Transverse colon (tissue), 4 donors: ENCODE results near the gene POU5F1. TPM values are rescaled to one million over a fixed set of nuclear protein-coding genes. Genes with fewer than 3 reads are reported as not detected.

Experiments used
- DNase-seq: peaks from one replicate; pipeline ENCODE4 v3.0.0-alpha.2; 2019
- H3K27ac ChIP-seq, 4 donors: fragments of 200-600 bp; sonication (generic); 2 replicates each; pipeline ENCODE4 v1.5.1; 2016 to 2018; ENCODE audit warnings: inconsistent platforms in 4 of 4
- H3K27me3 ChIP-seq: fragments of 200-600 bp; sonication (generic); 2 replicates; pipeline ENCODE4 v1.5.1; 2017; ENCODE audit warnings: inconsistent platforms
- H3K36me3 ChIP-seq, 4 donors: fragments of 200-600 bp; sonication (generic); 2 replicates each; pipeline ENCODE4 v1.5.1; 2017 to 2019; ENCODE audit warnings: inconsistent platforms in 4 of 4
- H3K4me1 ChIP-seq, 4 donors: fragments of 200-600 bp; sonication (generic); 2 replicates each; pipeline ENCODE4 v1.5.1; 2017 to 2020; ENCODE audit warnings: inconsistent platforms in 4 of 4
- H3K4me3 ChIP-seq, 4 donors: fragments of 200-600 bp; sonication (generic); 1 replicate in 1 of 4; 2 replicates in 3 of 4; pipeline versions ENCODE4 v1.5.1 to v1.6.1; 2017 to 2019; ENCODE audit warnings: inconsistent platforms in 4 of 4
- H3K9me3 ChIP-seq, 2 donors: fragments of 200-600 bp; sonication (generic); 2 replicates each; pipeline ENCODE4 v1.5.1; 2017 to 2019; ENCODE audit warnings: inconsistent platforms in 2 of 2
- EP300 ChIP-seq: sonication (generic); formaldehyde crosslinking; IDR thresholded peaks from one replicate; pipeline ENCODE4 v1.6.1; 2017; ENCODE audit warnings: antibody characterized with exemption, low read depth
- POLR2A ChIP-seq: fragments of 450-650 bp; IDR thresholded peaks from one replicate; pipeline ENCODE4 v1.6.1; 2016; ENCODE audit warnings: antibody characterized with exemption, mild to moderate bottlenecking, moderate library complexity
- POLR2AphosphoS5 ChIP-seq, 3 donors: sonication (generic); formaldehyde crosslinking; IDR thresholded peaks; one replicate each; pipeline ENCODE4 v1.6.1; 2016; ENCODE audit warnings: antibody characterized with exemption in 3 of 3
- WGBS, 2 donors: methylation state at CpG; one replicate each; pipeline ENCODE4 v1.1.5; 2018; ENCODE audit warnings: low coverage in 1 of 2; 5-methylcytosine and 5-hydroxymethylcytosine counted together
- in situ Hi-C, 4 donors: fragments of 200-750 bp; cut with MboI; loops; one replicate each; pipeline versions ENCODE4 v1.15.0 to v1.15.1; 2017; ENCODE audit warnings: low sequenced_read_pairs in 3 of 4, low pct_ligation_motif_present in 1 of 4, low pct_unique_long_range_greater_than_20kb in 1 of 4
- intact Hi-C: fragments of 100-400 bp; cut with DNase I; formaldehyde crosslinking; loops from one replicate; pipeline ENCODE4 v1.15.1; 2023; ENCODE audit warnings: low total_unique reads
- total RNA-seq, 4 donors: library from RNA; depleted of rRNA; stranded (reverse); fragments of >200 nt; gene quantifications; one replicate each; pipeline ENCODE4 v1.1.0, GENCODE V29; 2016
- TF ChIP-seq, protein P1 (sequence below), 5 experiments: fragments of 200-600 bp in 3 of 5; fragments of 450-650 bp in 2 of 5; sonication (generic) in 3 of 5; IDR thresholded peaks; 1 replicate in 2 of 5; 2 replicates in 3 of 5; pipeline ENCODE4 v1.5.1; 2016 to 2017; ENCODE audit warnings: antibody characterized with exemption in 5 of 5, inconsistent platforms in 3 of 5, mild to moderate bottlenecking in 2 of 5, moderate library complexity in 1 of 5

POU5F1 gene
- total RNA-seq, 4 donors from 2014 or later, result 11.5 to 434 (median 29.2) TPM

DNA sequence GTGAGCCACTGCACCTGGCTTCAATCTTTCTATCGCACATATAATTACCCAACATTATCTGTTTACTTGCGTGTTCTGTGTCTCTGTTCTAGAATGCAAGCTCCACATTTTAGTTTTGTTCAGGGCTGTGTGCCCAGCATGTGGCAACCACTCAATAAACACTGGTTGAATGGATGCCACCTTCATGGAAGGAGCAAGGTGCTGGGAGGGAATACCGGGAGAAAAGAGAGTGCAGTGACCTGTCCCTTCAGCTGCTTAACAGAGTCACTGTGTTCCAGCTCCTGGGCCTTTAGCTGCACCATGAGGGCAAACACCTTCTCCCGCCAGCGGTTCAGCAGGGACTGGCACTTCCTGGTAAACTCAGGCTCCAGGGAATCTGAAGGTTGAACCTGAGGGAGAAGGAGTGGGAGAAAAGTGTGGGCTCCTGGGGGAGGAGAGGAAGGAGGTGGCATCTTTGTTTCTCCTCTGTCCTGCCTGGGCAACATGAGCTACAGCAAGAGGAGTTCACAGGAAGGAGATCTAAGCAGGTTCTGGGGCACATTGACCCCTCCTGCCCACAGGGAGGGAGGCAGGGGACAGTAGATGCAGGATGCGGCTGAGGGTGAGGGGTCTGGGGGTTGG is 20.5 kb downstream of the POU5F1 start:
- no peak for DNase-seq
- intact Hi-C loops (no loop called here), in situ Hi-C loops (no loop called here)
- 84 to 92% methylated on average over 5 to 6 of the region's 6 CpGs for WGBS, 2 donors
- no peaks in the 10 kb centered on the region for H3K27me3 ChIP-seq
- H3K9me3 ChIP-seq, result no peaks in the 10 kb centered on the region
- H3K4me1 ChIP-seq, result peaks cover 0 to 9% (median 7%) of the 10 kb centered on the region in 4 donors
- no peak overlapping the region for H3K4me3 ChIP-seq
- H3K27ac ChIP-seq, result no peak overlapping the region
- TF ChIP-seq EP300, result no peak
- TF ChIP-seq POLR2AphosphoS5 (IDR thresholded peaks at IDR 0.05), result no peak
- TF ChIP-seq, protein P1, sequence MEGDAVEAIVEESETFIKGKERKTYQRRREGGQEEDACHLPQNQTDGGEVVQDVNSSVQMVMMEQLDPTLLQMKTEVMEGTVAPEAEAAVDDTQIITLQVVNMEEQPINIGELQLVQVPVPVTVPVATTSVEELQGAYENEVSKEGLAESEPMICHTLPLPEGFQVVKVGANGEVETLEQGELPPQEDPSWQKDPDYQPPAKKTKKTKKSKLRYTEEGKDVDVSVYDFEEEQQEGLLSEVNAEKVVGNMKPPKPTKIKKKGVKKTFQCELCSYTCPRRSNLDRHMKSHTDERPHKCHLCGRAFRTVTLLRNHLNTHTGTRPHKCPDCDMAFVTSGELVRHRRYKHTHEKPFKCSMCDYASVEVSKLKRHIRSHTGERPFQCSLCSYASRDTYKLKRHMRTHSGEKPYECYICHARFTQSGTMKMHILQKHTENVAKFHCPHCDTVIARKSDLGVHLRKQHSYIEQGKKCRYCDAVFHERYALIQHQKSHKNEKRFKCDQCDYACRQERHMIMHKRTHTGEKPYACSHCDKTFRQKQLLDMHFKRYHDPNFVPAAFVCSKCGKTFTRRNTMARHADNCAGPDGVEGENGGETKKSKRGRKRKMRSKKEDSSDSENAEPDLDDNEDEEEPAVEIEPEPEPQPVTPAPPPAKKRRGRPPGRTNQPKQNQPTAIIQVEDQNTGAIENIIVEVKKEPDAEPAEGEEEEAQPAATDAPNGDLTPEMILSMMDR (IDR thresholded peaks at IDR 0.05), result no peak
- TF ChIP-seq POLR2A, result no peak
- no peaks in the 10 kb centered on the region for H3K36me3 ChIP-seq

DNA sequence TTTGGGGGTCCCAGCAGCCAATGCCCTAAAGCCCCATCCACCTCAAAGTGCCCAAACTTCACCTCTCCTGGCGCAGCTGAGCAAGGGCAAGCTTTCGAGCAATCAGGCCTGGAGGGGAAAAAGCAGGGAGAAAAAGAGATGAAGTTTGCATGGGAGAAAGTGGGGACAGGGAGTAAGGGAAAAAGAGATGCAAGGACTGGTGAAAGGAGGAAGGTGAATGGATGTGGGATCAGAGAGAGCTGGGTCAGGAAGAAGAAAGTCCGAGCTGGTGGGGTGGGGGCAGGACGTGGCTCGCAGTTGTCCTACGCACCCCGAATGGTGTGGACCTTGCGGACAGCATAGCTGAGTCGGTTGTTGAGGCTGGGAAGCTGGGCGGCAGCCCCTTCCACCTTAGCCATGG is 25.1 kb downstream of the POU5F1 start:
- Histone ChIP-seq H3K9me3 (no peaks in the 10 kb centered on the region), H3K36me3 (no peaks in the 10 kb centered on the region), H3K27ac (peak overlapping the region; percentile 82 to 91 (median 85)), H3K4me3 (peak overlapping the region in 1 of 4 donors; percentile 26), H3K27me3 (no peaks in the 10 kb centered on the region), H3K4me1 (peaks cover 0 to 26% (median 20%) of the 10 kb centered on the region in 4 donors)
- in situ Hi-C loops, result no loop called here
- DNase-seq, result no peak
- intact Hi-C loops, result no loop called here
- 87 to 100% methylated on average over 3 to 10 of the region's 10 CpGs for WGBS, 2 donors
- TF ChIP-seq POLR2A (no peak), EP300 (no peak), POLR2AphosphoS5 (IDR thresholded peaks at IDR 0.05) (no peak)
- TF ChIP-seq, protein P1 (IDR thresholded peaks at IDR 0.05), result no peak

DNA sequence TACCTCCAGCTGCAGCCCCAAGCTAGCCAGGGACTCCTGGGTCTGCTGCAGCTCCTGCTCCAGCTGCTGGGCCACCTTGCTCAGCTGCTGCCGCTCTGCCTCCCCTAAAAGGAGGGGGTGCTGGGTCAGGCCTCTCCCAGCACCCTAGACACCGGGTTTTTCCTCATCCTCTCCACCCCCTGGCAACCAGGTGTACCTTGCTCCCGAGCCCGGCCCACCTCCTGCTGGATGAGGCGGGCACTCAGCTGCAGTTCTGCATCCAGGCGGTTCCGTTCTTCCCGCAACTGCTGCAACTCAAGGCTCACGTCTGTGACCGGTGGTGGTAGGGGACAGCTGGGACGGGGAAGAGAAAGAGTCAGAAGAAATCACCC is 25.5 kb downstream of the POU5F1 start:
- in situ Hi-C loops (no loop called here), intact Hi-C loops (no loop called here)
- H3K27ac ChIP-seq, result peak overlapping the region; percentile 82 to 91 (median 85)
- peaks cover 0 to 26% (median 20%) of the 10 kb centered on the region in 4 donors for H3K4me1 ChIP-seq
- no peak for TF ChIP-seq EP300
- peak in 1 of 3 donors; percentile 12 for TF ChIP-seq POLR2AphosphoS5 (IDR thresholded peaks at IDR 0.05)
- TF ChIP-seq, protein P1 (IDR thresholded peaks at IDR 0.05), result peak in 1 of 5 experiments; percentile 32
- peak; percentile 32 for TF ChIP-seq POLR2A
- 38% methylated on average over 11 of the region's 11 CpGs; no CpG with 5 or more reads in 1 of the 2 donors for WGBS, 2 donors
- no peaks in the 10 kb centered on the region for H3K36me3 ChIP-seq
- H3K4me3 ChIP-seq, result peak overlapping the region in 2 of 4 donors; percentile 10 to 26
- H3K27me3 ChIP-seq, result no peaks in the 10 kb centered on the region
- no peaks in the 10 kb centered on the region for H3K9me3 ChIP-seq
- peak; percentile 69 for DNase-seq

DNA sequence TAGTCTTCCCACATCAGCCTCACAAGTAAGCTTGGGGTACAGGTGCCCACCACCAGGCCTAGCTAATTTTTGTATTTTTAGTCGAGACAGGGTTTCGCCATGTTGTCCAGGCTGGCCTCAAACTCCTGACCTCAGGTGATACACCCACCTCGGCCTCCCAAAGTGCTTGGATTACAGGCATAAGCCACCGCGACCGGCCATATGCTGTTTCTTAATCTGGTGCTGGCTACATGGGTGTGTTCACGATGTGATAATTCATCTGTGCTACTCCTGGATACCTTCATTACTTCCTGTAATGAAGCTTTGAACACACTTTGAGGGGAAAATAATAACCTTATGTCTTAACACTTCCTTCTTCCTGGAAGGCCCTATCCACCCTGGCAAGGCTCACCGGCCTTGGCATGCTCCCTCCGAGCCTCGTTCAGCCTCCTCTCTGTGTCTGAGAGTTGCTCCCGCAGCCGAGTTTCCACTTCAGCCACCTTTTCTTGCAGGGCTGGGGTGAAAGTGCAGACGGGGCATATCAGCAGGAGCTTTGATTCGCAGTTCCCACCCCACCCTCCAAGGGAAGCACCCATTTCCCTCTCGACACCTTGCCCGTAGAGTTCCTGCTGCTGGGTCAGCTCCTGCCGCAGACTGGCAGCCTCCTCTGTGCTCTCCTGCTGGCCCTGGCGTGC is 26.0 kb downstream of the POU5F1 start:
- in situ Hi-C loops (no loop called here), intact Hi-C loops (no loop called here)
- peak in 1 of 3 donors; percentile 34 for TF ChIP-seq POLR2AphosphoS5 (IDR thresholded peaks at IDR 0.05)
- TF ChIP-seq, protein P1 (IDR thresholded peaks at IDR 0.05), result no peak
- no peak for TF ChIP-seq EP300
- TF ChIP-seq POLR2A, result peak; percentile 62
- WGBS, 2 donors, result 61 to 67% methylated on average over 3 to 18 of the region's 18 CpGs
- H3K36me3 ChIP-seq, result no peaks in the 10 kb centered on the region
- H3K4me3 ChIP-seq, result peak overlapping the region in 2 of 4 donors; percentile 10 to 26
- H3K27me3 ChIP-seq, result no peaks in the 10 kb centered on the region
- DNase-seq, result peak; percentile 75
- H3K4me1 ChIP-seq, result peaks cover 0 to 26% (median 20%) of the 10 kb centered on the region in 4 donors
- no peaks in the 10 kb centered on the region for H3K9me3 ChIP-seq
- H3K27ac ChIP-seq, result peak overlapping the region; percentile 82 to 91 (median 85)
